Colonic mucosa (tissue), 4 donors: ENCODE measurements around the gene FBLN5. TPM values are rescaled to one million over a fixed set of nuclear protein-coding genes. Genes with fewer than 3 reads are reported as not detected.

Experiments used
- DNase-seq: peaks from one replicate; pipeline ENCODE4 v3.0.0-alpha.2; 2020
- H3K27ac ChIP-seq: fragments of 200-600 bp; one replicate; pipeline ENCODE4 v1.8.0; 2021
- H3K27me3 ChIP-seq: fragments of 200-600 bp; one replicate; pipeline ENCODE4 v1.8.0; 2021
- H3K36me3 ChIP-seq: fragments of 200-600 bp; one replicate; pipeline ENCODE4 v1.8.0; 2021
- H3K4me1 ChIP-seq: fragments of 200-600 bp; one replicate; pipeline ENCODE4 v1.8.0; 2021; ENCODE audit warnings: mild to moderate bottlenecking
- H3K4me3 ChIP-seq: fragments of 200-600 bp; one replicate; pipeline ENCODE4 v1.8.0; 2021
- H3K9ac ChIP-seq, 2 donors: one replicate each; pipeline ENCODE4 v1.7.0; 2013; ENCODE audit warnings: control low read depth in 2 of 2, low read depth in 2 of 2, low read length in 2 of 2
- H3K9me3 ChIP-seq: fragments of 200-600 bp; one replicate; pipeline ENCODE4 v1.8.0; 2021
- CTCF ChIP-seq: fragments of 200-600 bp; IDR thresholded peaks from one replicate; pipeline ENCODE4 v1.8.0; 2022; ENCODE audit warnings: antibody characterized with exemption, mild to moderate bottlenecking
- intact Hi-C: fragments of 100-400 bp; cut with DNase I; formaldehyde crosslinking; loops from one replicate; pipeline ENCODE4 v1.14.1; 2022
- total RNA-seq, 2 donors: library from RNA; stranded (reverse); fragmentation: NEBNext Ultra II Directional in 1 of 2; extraction: Animal tissue kit (Norgen Biotek cat#: 25700) in 1 of 2; gene quantifications; one replicate each; pipeline ENCODE4 v1.2.1, GENCODE V29; 2021
- donor health status: healthy.
- donor health status: DM: no; HTN: no; CAD: no.
- donor health status: DM: no; HTN: no; CAD: no.

The FBLN5 gene
- total RNA-seq, 2 donors from 2014 or later: 4.2 to 14.5 TPM

- Histone ChIP-seq H3K27ac (no peak overlapping the region), H3K27me3 (no peaks in the 10 kb centered on the region), H3K36me3 (no peaks in the 10 kb centered on the region), H3K9ac (no peak overlapping the region), H3K4me1 (no peaks in the 10 kb centered on the region), H3K9me3 (no peaks in the 10 kb centered on the region), H3K4me3 (no peak overlapping the region)
- intact Hi-C loops: loop anchor here (10.0 kb wide), 1 partner anchor 414 kb away; no protein-coding TSS in a partner anchor
- DNase-seq: no peak
- no peak for TF ChIP-seq CTCF
Observed at GRCh38 chr14:91918186-91918883, 29.2 kb downstream of the FBLN5 start.

- Histone ChIP-seq H3K36me3 (no peaks in the 10 kb centered on the region), H3K27ac (no peak overlapping the region), H3K4me1 (no peaks in the 10 kb centered on the region), H3K9me3 (no peaks in the 10 kb centered on the region), H3K9ac (no peak overlapping the region), H3K4me3 (no peak overlapping the region), H3K27me3 (no peaks in the 10 kb centered on the region)
- DNase-seq: no peak
- peak; percentile 1 for TF ChIP-seq CTCF
- intact Hi-C loops: loop anchor here (10.0 kb wide), 1 partner anchor 407 kb away; no protein-coding TSS in a partner anchor
Observed at GRCh38 chr14:91912035-91912434, 35.5 kb downstream of the FBLN5 start.

- Histone ChIP-seq H3K9me3 (no peaks in the 10 kb centered on the region), H3K36me3 (no peaks in the 10 kb centered on the region), H3K4me1 (peaks cover 3% of the 10 kb centered on the region), H3K4me3 (no peak overlapping the region), H3K27me3 (no peaks in the 10 kb centered on the region), H3K27ac (no peak overlapping the region), H3K9ac (no peak overlapping the region)
- TF ChIP-seq CTCF: peak; percentile 49
- peak; percentile 39 for DNase-seq
- intact Hi-C loops: loop anchor here (10.0 kb wide), 1 partner anchor 407 kb away; no protein-coding TSS in a partner anchor
Observed at GRCh38 chr14:91911474-91912032, 35.9 kb downstream of the FBLN5 start.

- H3K9ac ChIP-seq: no peak overlapping the region
- intact Hi-C loops: loop anchor here (10.0 kb wide), 1 partner anchor 405 kb away; no protein-coding TSS in a partner anchor
- no peak for TF ChIP-seq CTCF
- no peak overlapping the region for H3K4me3 ChIP-seq
- peaks cover 4% of the 10 kb centered on the region for H3K4me1 ChIP-seq
- no peaks in the 10 kb centered on the region for H3K27me3 ChIP-seq
- no peaks in the 10 kb centered on the region for H3K9me3 ChIP-seq
- no peaks in the 10 kb centered on the region for H3K36me3 ChIP-seq
- H3K27ac ChIP-seq: no peak overlapping the region
- no peak for DNase-seq
Observed at GRCh38 chr14:91910196-91910595, 37.3 kb downstream of the FBLN5 start.

GRCh38 chr14:91906374-91906773 lies 41.1 kb downstream of the FBLN5 start:
- TF ChIP-seq CTCF: no peak
- peaks cover 4% of the 10 kb centered on the region for H3K4me1 ChIP-seq
- H3K9ac ChIP-seq: no peak overlapping the region
- H3K27ac ChIP-seq: no peak overlapping the region
- DNase-seq: peak; percentile 50
- no peak overlapping the region for H3K4me3 ChIP-seq
- no peaks in the 10 kb centered on the region for H3K27me3 ChIP-seq
- no peaks in the 10 kb centered on the region for H3K36me3 ChIP-seq
- H3K9me3 ChIP-seq: no peaks in the 10 kb centered on the region
- intact Hi-C loops: no loop called here
